Activated CD4-positive, alpha-beta T cell treated with anti-CD3 and anti-CD28 coated beads for 1 hour (primary cell): Measurements from ENCODE around the gene POLD1.

ENCODE experiments used
- DNase-seq: peaks from one replicate; pipeline ENCODE4 v3.0.0-alpha.2; 2020

Gene POLD1

GRCh38 chr19:50419022-50419579 is 35.0 kb downstream of the POLD1 start:
- no peak for DNase-seq

- DNase-seq, result no peak
Measured at GRCh38 chr19:50419580-50420035, 35.5 kb downstream of the POLD1 start.

- DNase-seq, result no peak
Measured at GRCh38 chr19:50420127-50420526, 36.0 kb downstream of the POLD1 start.

- DNase-seq, result no peak
Measured at GRCh38 chr19:50420808-50421207, 36.7 kb downstream of the POLD1 start.

- no peak for DNase-seq
Measured at GRCh38 chr19:50422397-50423278, 38.5 kb downstream of the POLD1 start.

GRCh38 chr19:50423279-50424113 is 39.3 kb downstream of the POLD1 start:
- no peak for DNase-seq

GRCh38 chr19:50425581-50425980 is 41.4 kb downstream of the POLD1 start:
- no peak for DNase-seq

GRCh38 chr19:50427318-50427925 is 43.3 kb downstream of the POLD1 start:
- no peak for DNase-seq

- DNase-seq, result no peak
Measured at GRCh38 chr19:50427997-50428425, 43.9 kb downstream of the POLD1 start.

- no peak for DNase-seq
Measured at GRCh38 chr19:50428772-50429463, 44.8 kb downstream of the POLD1 start.

GRCh38 chr19:50430888-50431342 is 46.8 kb downstream of the POLD1 start:
- DNase-seq, result no peak

GRCh38 chr19:50431343-50432220 is 47.4 kb downstream of the POLD1 start:
- peak; percentile 86 for DNase-seq

GRCh38 chr19:50432221-50433028 is 48.3 kb downstream of the POLD1 start, which contains the start of gene MYBPC2:
Gene MYBPC2, plus strand, starts transcription at chr19:50432892. Its CDS starts 62 bp downstream, at chr19:50432954.
- no peak for DNase-seq

GRCh38 chr19:50433201-50434180 is 49.3 kb downstream of the POLD1 start:
- no peak for DNase-seq

- DNase-seq, result no peak
Measured at GRCh38 chr19:50434525-50434924, 50.4 kb downstream of the POLD1 start.

- DNase-seq, result no peak
Measured at GRCh38 chr19:50435221-50435620, 51.1 kb downstream of the POLD1 start.

- DNase-seq, result no peak
Measured at GRCh38 chr19:50435627-50436026, 51.5 kb downstream of the POLD1 start.

- no peak for DNase-seq
Measured at GRCh38 chr19:50437862-50438449, 53.8 kb downstream of the POLD1 start.
